Bronchial epithelial cell (primary cell): ENCODE measurements around the gene FGF12. TPM values are rescaled to one million over a fixed set of nuclear protein-coding genes. Genes with fewer than 3 reads are reported as not detected.

ENCODE experiments used
- DNase-seq: peaks from one replicate; pipeline ENCODE4 v3.0.0-alpha.2; 2010; ENCODE audit warnings: low read depth
- FAIRE-seq: peaks from 2 replicates; lab custom pipeline; 2011; peaks lifted over from hg19 to GRCh38; lab: Jason Lieb, UNC
- H3K27me3 ChIP-seq: 2 replicates; pipeline ENCODE4 v1.5.1; 2011; ENCODE audit warnings: low read length; ENCODE audit not compliant: control insufficient read depth, insufficient read depth
- H3K36me3 ChIP-seq: 2 replicates; pipeline ENCODE4 v1.5.1; 2011; ENCODE audit warnings: low read length; ENCODE audit not compliant: control insufficient read depth, insufficient read depth
- H3K4me3 ChIP-seq: 2 replicates; pipeline ENCODE4 v1.5.1; 2011; ENCODE audit warnings: mild to moderate bottlenecking, low read depth, low read length, control low read depth
- total RNA-seq: library from RNA; depleted of rRNA; stranded (reverse); fragments of >200 nt; gene quantifications from 2 replicates; pipeline ENCODE4 v1.2.1, GENCODE V29; 2014
- TF ChIP-seq, protein P1 (sequence below): IDR thresholded peaks from 2 replicates; pipeline ENCODE4 v1.5.1; 2011; ENCODE audit warnings: mild to moderate bottlenecking, moderate library complexity, low read length, control low read depth, inconsistent platforms; ENCODE audit not compliant: insufficient read depth, severe bottlenecking

Gene FGF12
- total RNA-seq, 1 donor from 2014 or later: not detected

DNA sequence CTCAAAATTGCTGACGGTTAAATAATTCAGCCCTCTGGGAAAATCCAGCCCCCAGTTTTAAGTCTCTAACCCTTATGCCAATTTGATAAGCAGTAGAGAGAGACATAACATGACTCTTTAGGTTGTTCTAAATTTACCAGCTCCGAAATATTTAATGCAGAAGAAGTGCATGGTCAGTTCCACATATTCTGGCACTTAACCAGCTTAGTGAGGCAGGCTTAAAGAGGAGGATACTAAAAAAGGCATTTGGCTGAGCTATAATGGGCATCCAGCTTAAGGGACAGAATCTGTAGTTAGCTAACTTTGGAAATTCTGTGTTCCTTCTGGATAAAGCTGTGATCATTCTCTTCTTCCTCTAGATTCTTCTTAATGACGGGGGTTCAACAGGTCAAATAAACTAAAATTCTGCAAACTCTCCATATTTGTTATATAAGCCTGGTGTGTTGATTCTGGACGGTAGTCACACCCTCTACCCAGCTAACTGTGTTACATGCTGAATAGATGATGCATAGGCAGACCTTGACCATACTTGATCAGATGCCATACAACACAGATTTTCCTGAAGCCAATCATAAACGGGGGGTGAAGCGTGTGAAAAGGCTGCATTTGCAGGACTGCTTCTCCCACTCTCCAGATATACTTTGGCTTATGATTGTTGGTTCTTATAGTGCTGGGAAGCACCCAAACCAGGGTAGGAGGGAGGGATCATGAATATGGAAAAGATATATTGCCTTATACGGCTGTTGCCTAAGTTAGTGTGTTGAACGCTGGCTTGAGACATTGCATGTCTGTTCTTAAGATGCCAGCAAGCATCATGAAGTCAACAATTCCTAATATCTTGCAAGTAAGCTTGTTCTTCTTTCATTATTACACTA, 118.4 kb downstream of the FGF12 start:
- FAIRE-seq (no peak), DNase-seq (no peak)
- TF ChIP-seq, protein P1, sequence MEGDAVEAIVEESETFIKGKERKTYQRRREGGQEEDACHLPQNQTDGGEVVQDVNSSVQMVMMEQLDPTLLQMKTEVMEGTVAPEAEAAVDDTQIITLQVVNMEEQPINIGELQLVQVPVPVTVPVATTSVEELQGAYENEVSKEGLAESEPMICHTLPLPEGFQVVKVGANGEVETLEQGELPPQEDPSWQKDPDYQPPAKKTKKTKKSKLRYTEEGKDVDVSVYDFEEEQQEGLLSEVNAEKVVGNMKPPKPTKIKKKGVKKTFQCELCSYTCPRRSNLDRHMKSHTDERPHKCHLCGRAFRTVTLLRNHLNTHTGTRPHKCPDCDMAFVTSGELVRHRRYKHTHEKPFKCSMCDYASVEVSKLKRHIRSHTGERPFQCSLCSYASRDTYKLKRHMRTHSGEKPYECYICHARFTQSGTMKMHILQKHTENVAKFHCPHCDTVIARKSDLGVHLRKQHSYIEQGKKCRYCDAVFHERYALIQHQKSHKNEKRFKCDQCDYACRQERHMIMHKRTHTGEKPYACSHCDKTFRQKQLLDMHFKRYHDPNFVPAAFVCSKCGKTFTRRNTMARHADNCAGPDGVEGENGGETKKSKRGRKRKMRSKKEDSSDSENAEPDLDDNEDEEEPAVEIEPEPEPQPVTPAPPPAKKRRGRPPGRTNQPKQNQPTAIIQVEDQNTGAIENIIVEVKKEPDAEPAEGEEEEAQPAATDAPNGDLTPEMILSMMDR: no peak
- no peaks in the 10 kb centered on the region for H3K27me3 ChIP-seq
- H3K4me3 ChIP-seq: no peak overlapping the region
- no peaks in the 10 kb centered on the region for H3K36me3 ChIP-seq

DNA sequence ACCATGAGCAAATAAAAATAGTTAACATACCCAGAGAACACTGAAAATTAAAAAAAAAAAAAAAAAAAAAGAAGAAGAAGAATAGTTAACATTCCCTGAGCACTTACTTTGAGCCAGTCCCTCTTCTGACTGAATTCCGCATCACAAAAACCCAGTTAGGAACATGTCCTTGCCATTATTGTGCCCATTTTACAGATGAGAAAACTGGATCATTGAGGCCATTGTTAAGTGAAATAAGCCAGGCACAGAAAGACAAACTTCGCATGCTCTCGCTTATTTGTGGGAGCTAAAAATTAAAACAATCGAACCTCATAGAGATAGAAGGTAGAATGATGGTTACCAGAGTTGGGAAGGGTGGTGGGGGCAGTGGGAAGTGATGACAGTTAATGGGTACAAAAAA, 119.5 kb downstream of the FGF12 start:
- Histone ChIP-seq H3K27me3 (no peaks in the 10 kb centered on the region), H3K36me3 (no peaks in the 10 kb centered on the region), H3K4me3 (no peak overlapping the region)
- FAIRE-seq (no peak), DNase-seq (no peak)
- TF ChIP-seq, protein P1: no peak

DNA sequence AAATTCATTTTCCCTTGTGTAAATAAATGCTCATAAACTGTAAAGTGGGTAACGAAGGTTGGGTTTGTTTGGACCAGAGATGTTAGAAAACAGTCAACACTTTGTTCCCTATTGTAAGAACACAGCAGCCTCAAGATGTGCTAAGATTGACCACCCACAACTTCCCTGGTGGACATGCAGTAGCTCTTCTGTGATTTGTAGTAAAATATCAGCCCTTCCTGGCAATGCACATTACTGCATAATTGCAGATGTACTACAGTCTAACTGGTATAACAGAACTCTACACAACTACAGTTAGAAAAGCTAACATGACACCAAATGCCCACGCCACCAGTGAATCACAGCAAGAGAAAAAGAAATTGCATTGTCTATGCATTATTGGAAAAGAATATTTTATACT, 129.4 kb downstream of the FGF12 start:
- FAIRE-seq (no peak), DNase-seq (no peak)
- no peak overlapping the region for H3K4me3 ChIP-seq
- no peaks in the 10 kb centered on the region for H3K36me3 ChIP-seq
- TF ChIP-seq, protein P1: no peak
- H3K27me3 ChIP-seq: no peaks in the 10 kb centered on the region

DNA sequence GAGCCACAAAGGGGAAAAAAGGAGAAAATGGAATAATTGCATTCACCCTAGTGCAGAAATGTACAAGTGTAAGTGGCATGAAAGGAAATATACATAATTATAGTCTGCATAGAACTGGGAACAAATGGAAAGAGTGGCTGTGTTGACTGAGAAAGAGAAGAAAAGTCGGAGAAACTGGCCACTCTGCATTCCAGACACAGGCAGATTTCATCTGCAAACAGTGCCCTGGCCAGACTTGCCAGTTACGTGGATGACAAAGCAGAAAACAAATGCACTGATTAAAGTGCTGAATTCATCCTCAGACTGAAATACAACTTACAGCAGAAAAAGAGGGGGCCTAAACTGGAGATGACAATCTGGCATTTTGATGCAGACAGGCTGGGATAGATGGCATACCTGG, 129.8 kb downstream of the FGF12 start:
- FAIRE-seq (peak; percentile 64), DNase-seq (peak; percentile 33)
- Histone ChIP-seq H3K36me3 (no peaks in the 10 kb centered on the region), H3K4me3 (no peak overlapping the region), H3K27me3 (no peaks in the 10 kb centered on the region)
- TF ChIP-seq, protein P1: no peak

DNA sequence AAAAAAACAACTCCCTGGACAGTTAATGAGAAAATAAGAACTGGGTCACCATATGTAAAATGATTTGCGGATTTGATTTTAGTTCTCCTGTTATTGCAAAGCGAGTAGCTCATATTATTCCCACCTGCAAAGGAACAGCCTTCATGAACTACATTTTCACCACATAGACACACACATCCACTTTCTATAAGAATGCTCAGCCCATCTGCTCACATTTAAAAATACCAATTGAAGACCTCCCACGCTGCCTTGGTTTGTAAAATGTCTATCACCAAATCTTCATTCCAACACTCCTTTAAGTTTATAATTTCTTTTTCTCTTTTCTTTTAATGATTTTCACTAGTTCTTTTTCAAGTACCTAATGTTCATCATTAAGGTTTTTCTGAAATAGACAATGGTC, 148.6 kb downstream of the FGF12 start:
- no peak for DNase-seq
- no peaks in the 10 kb centered on the region for H3K36me3 ChIP-seq
- H3K27me3 ChIP-seq: no peaks in the 10 kb centered on the region
- no peak for FAIRE-seq
- TF ChIP-seq, protein P1: no peak
- no peak overlapping the region for H3K4me3 ChIP-seq
